HepG2 (cell line): ENCODE results near the gene SLC9A1. TPM values are rescaled to one million over a fixed set of nuclear protein-coding genes. Genes with fewer than 3 reads are reported as not detected.

Experiments used
- ATAC-seq: fragments of 200-7000 bp; cut with Tn5 transposase; 3 replicates; pipeline ENCODE4 v1.9.1; 2020; ENCODE audit warnings: mild to moderate bottlenecking, moderate library complexity
- BruUV-seq: library from RNA; stranded (reverse); fragments of 400-500 nt; replicated peaks from 2 replicates; lab custom pipeline; 2021; lab: Mats Ljungman, UMichigan
- CTCF ChIA-PET: fragments of 300-600 bp; formaldehyde crosslinking; extraction: SDS; loops from one replicate; lab custom pipeline; 2021; ENCODE audit warnings: low total read pairs, inconsistent platforms, low intra/inter-chr PET ratio; lab: Yijun Ruan, JAX
- POLR2A ChIA-PET: fragments of 350-600 bp; sonication (Branson Sonifier 250); formaldehyde crosslinking; loops from one replicate; lab custom pipeline; 2020; ENCODE audit warnings: antibody characterized with exemption, inconsistent platforms; lab: Yijun Ruan, JAX
- DNase-seq: peaks from one replicate; pipeline ENCODE4 v3.0.0-alpha.2; 2015; ENCODE audit warnings: low spot score
- FAIRE-seq: peaks from 3 replicates; lab custom pipeline; 2011; peaks lifted over from hg19 to GRCh38; lab: Jason Lieb, UNC
- H2AFZ ChIP-seq: one replicate; pipeline ENCODE4 v1.6.1; 2011; ENCODE audit warnings: low read length, inconsistent platforms
- H3K27ac ChIP-seq: fragments of 300-600 bp; 3 replicates; pipeline ENCODE4 v1.8.0; 2011; ENCODE audit warnings: mixed run types, mild to moderate bottlenecking, mixed read lengths, low read length, inconsistent platforms; ENCODE audit not compliant: insufficient read depth; ENCODE audit errors: extremely low read length
- H3K27me3 ChIP-seq, 2 experiments: fragments of 200-600 bp in 1 of 2; 2 replicates in 1 of 2; 3 replicates in 1 of 2; pipeline versions ENCODE4 v1.6.0 to v1.8.0; 2011; ENCODE audit warnings: low read length in 2 of 2, mild to moderate bottlenecking in 2 of 2, moderate library complexity in 2 of 2, inconsistent platforms in 1 of 2; ENCODE audit not compliant: insufficient read depth in 2 of 2, control insufficient read depth in 1 of 2
- H3K36me3 ChIP-seq, 2 experiments: fragments of 200-600 bp in 1 of 2; replicated peaks in 1 of 2; 2 replicates in 1 of 2; 3 replicates in 1 of 2; pipeline versions ENCODE4 v1.5.1 to v1.8.0; 2011; ENCODE audit warnings: low read length in 2 of 2, inconsistent platforms in 1 of 2; ENCODE audit not compliant: insufficient read depth in 2 of 2, control insufficient read depth in 1 of 2
- H3K4me1 ChIP-seq: 2 replicates; pipeline ENCODE4 v1.5.1; 2012; ENCODE audit warnings: low read length, inconsistent platforms; ENCODE audit not compliant: insufficient read depth
- H3K4me2 ChIP-seq: 2 replicates; pipeline ENCODE4 v1.6.0; 2011; ENCODE audit warnings: low read depth, low read length, inconsistent platforms
- H3K4me3 ChIP-seq, 3 experiments: fragments of 200-600 bp in 1 of 3; sonication (generic), shearing (Covaris generic) in 1 of 3; replicated peaks in 1 of 3; 2 replicates each; pipeline ENCODE4 v1.5.1; 2011 to 2016; ENCODE audit warnings: low read length in 3 of 3, inconsistent platforms in 2 of 3, low read depth in 2 of 3, mild to moderate bottlenecking in 2 of 3, control low read depth in 1 of 3, mixed read lengths in 1 of 3; ENCODE audit not compliant: insufficient read depth in 1 of 3
- H3K79me2 ChIP-seq: one replicate; pipeline ENCODE4 v1.6.1; 2011; ENCODE audit warnings: low read length, inconsistent platforms; ENCODE audit not compliant: insufficient read depth
- H3K9ac ChIP-seq: 2 replicates; pipeline ENCODE4 v1.6.0; 2011; ENCODE audit warnings: mild to moderate bottlenecking, low read depth, low read length, inconsistent platforms; ENCODE audit not compliant: insufficient read depth
- H3K9me3 ChIP-seq: 2 replicates; pipeline ENCODE4 v1.5.1; 2012; ENCODE audit warnings: mild to moderate bottlenecking, low read length
- H4K20me1 ChIP-seq: 2 replicates; pipeline ENCODE4 v1.6.0; 2011; ENCODE audit warnings: inconsistent platforms, mild to moderate bottlenecking, low read length, moderate library complexity; ENCODE audit not compliant: insufficient read depth
- HDAC2 ChIP-seq: sonication (generic); formaldehyde crosslinking; IDR thresholded peaks from 2 replicates; pipeline ENCODE4 v1.4.0; 2020; ENCODE audit warnings: missing genetic modification reagents
- LCORL ChIP-seq, 2 experiments: fragments of 450-650 bp in 1 of 2; sonication (generic) in 1 of 2; formaldehyde crosslinking in 1 of 2; IDR thresholded peaks; 2 replicates each; pipeline versions ENCODE4 v1.5.0 to v1.6.1; 2017 to 2020; ENCODE audit warnings: antibody characterized with exemption in 1 of 2, missing genetic modification reagents in 1 of 2
- TCF12 ChIP-seq, 2 experiments: fragments of 450-650 bp in 1 of 2; sonication (generic) in 1 of 2; formaldehyde crosslinking in 1 of 2; IDR thresholded peaks; 2 replicates each; pipeline versions ENCODE4 v1.6.1 to v1.8.0; 2017 to 2022; ENCODE audit warnings: antibody characterized with exemption in 1 of 2, mild to moderate bottlenecking in 1 of 2, missing genetic modification reagents in 1 of 2, moderate library complexity in 1 of 2
- ZNF121 ChIP-seq: sonication (generic); formaldehyde crosslinking; IDR thresholded peaks from 2 replicates; pipeline ENCODE4 v1.5.0; 2020; ENCODE audit warnings: mild to moderate bottlenecking, missing genetic modification reagents
- WGBS: methylation state at CpG from one replicate; pipeline ENCODE4 v1.1.6; 2017; ENCODE audit warnings: low lambda C conversion rate; 5-methylcytosine and 5-hydroxymethylcytosine counted together
- in situ Hi-C: cut with HindIII; loops from 2 replicates; pipeline ENCODE4 v1.10.0; 2017; ENCODE audit warnings: low pct_unique_long_range_greater_than_20kb; ENCODE audit not compliant: extremely low pct_ligation_motif_present
- intact Hi-C: fragments of 100-400 bp; cut with micrococcal nuclease; formaldehyde crosslinking; loops from one replicate; pipeline ENCODE4 v1.10.0; 2022; ENCODE audit not compliant: unreplicated experiment
- polyA plus RNA-seq, 8 experiments: library from polyadenylated mRNA; depleted of rRNA in 3 of 8; stranded (reverse) in 7 of 8; unstranded in 1 of 8; fragments of >200 nt; fragmentation: Illumina TruSeq in 4 of 8; extraction: Trizol in 4 of 8; gene quantifications; 2 replicates each; pipeline versions ENCODE4 v1.2.1 to v1.2.3, GENCODE V29; 2011 to 2016; ENCODE audit warnings: low read depth in 4 of 8, missing spikeins in 1 of 8, mixed read lengths in 1 of 8; ENCODE audit not compliant: insufficient read depth in 1 of 8
- total RNA-seq, 5 experiments: library from RNA; depleted of rRNA; stranded (reverse); fragments of >200 nt; fragmentation: Illumina TruSeq; extraction: Trizol; gene quantifications; 2 replicates each; pipeline ENCODE4 v1.2.3, GENCODE V29; 2016; ENCODE audit warnings: low read depth in 1 of 5

SLC9A1 gene
- total and polyA plus RNA-seq, 2 of the 13 experiments (the other 11 are each of a cell fraction or from before 2014, with no cell fraction given) = 1.4 to 2.9 TPM

- intact Hi-C loops (no loop called here), in situ Hi-C loops (no loop called here)
- TF ChIP-seq LCORL (IDR thresholded peaks at IDR 0.05) (peak; percentile 99), LCORL (CRISPR knock-in tag; IDR thresholded peaks at IDR 0.05) (no peak), ZNF121 (CRISPR knock-in tag) (peak; percentile 51), TCF12 (IDR thresholded peaks at IDR 0.05) (no peak), TCF12 (CRISPR knock-in tag; IDR thresholded peaks at IDR 0.05) (no peak)
- H3K9ac ChIP-seq = no peak overlapping the region
- no peak overlapping the region for H3K4me2 ChIP-seq
- no peak overlapping the region for H3K4me3 ChIP-seq
- POLR2A ChIA-PET = no interaction called here
- no TSS peak for BruUV-seq
- H3K27me3 ChIP-seq = no peaks in the 10 kb centered on the region
- no peaks in the 10 kb centered on the region for H3K79me2 ChIP-seq
- no peak overlapping the region for H3K27ac ChIP-seq
- ATAC-seq (no peak), DNase-seq (no peak), FAIRE-seq (no peak)
- H4K20me1 ChIP-seq = no peaks in the 10 kb centered on the region
- no peaks in the 10 kb centered on the region for H3K9me3 ChIP-seq
- CTCF ChIA-PET = no interaction called here
- H3K36me3 ChIP-seq = peaks cover 1 to 9% of the 10 kb centered on the region in 2 experiments; a peak in 1 of 5 replicates
- 89% methylated on average over 3 of the region's 3 CpGs for WGBS
- no peak overlapping the region for H2AFZ ChIP-seq
- H3K4me1 ChIP-seq = peaks cover 24% of the 10 kb centered on the region
Measured at GRCh38 chr1:27116232-27116631, 38.7 kb downstream of the SLC9A1 start.

- in situ Hi-C loops (loop anchor here (5.0 kb wide), 1 partner anchor 278 kb away; the partner anchor contains the start of gene GPR3), intact Hi-C loops (no loop called here)
- BruUV-seq = no TSS peak
- 93% methylated on average over 5 of the region's 5 CpGs for whole genome bisulfite sequencing
- CTCF ChIA-PET = no interaction called here
- DNase-seq (no peak), FAIRE-seq (no peak), ATAC-seq (no peak)
- Histone ChIP-seq H3K4me2 (no peak overlapping the region), H3K27ac (no peak overlapping the region), H3K36me3 (peaks cover 1 to 9% of the 10 kb centered on the region in 2 experiments; a peak in 1 of 5 replicates), H3K9me3 (no peaks in the 10 kb centered on the region), H3K9ac (no peak overlapping the region), H3K4me3 (no peak overlapping the region), H4K20me1 (no peaks in the 10 kb centered on the region), H3K79me2 (no peaks in the 10 kb centered on the region), H3K27me3 (no peaks in the 10 kb centered on the region), H2AFZ (no peak overlapping the region), H3K4me1 (peaks cover 24% of the 10 kb centered on the region)
- POLR2A ChIA-PET = no interaction called here
- TF ChIP-seq HDAC2 (CRISPR knock-in tag) = no peak
Measured at GRCh38 chr1:27114546-27114945, 40.4 kb downstream of the SLC9A1 start.
